HFF-Myc (cell line): ENCODE results near the gene PELI3.

Experiments used
- DNase-seq: peaks from one replicate; pipeline ENCODE4 v3.0.0-alpha.2; 2011; ENCODE audit warnings: low read depth; ENCODE audit errors: extremely low read depth
- H3K4me3 ChIP-seq: replicated peaks from 2 replicates; pipeline ENCODE4 v1.5.1; 2011; ENCODE audit warnings: low read depth, mild to moderate bottlenecking, control low read depth, low read length
- TF ChIP-seq, protein P1 (sequence below): IDR thresholded peaks from 2 replicates; pipeline ENCODE4 v1.5.1; 2012; ENCODE audit warnings: mild to moderate bottlenecking, low read depth, low read length, control low read depth; ENCODE audit errors: missing control alignments

The PELI3 gene, protein sequence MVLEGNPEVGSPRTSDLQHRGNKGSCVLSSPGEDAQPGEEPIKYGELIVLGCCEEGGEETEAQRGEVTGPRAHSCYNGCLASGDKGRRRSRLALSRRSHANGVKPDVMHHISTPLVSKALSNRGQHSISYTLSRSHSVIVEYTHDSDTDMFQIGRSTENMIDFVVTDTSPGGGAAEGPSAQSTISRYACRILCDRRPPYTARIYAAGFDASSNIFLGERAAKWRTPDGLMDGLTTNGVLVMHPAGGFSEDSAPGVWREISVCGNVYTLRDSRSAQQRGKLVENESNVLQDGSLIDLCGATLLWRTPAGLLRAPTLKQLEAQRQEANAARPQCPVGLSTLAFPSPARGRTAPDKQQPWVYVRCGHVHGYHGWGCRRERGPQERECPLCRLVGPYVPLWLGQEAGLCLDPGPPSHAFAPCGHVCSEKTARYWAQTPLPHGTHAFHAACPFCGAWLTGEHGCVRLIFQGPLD

DNA sequence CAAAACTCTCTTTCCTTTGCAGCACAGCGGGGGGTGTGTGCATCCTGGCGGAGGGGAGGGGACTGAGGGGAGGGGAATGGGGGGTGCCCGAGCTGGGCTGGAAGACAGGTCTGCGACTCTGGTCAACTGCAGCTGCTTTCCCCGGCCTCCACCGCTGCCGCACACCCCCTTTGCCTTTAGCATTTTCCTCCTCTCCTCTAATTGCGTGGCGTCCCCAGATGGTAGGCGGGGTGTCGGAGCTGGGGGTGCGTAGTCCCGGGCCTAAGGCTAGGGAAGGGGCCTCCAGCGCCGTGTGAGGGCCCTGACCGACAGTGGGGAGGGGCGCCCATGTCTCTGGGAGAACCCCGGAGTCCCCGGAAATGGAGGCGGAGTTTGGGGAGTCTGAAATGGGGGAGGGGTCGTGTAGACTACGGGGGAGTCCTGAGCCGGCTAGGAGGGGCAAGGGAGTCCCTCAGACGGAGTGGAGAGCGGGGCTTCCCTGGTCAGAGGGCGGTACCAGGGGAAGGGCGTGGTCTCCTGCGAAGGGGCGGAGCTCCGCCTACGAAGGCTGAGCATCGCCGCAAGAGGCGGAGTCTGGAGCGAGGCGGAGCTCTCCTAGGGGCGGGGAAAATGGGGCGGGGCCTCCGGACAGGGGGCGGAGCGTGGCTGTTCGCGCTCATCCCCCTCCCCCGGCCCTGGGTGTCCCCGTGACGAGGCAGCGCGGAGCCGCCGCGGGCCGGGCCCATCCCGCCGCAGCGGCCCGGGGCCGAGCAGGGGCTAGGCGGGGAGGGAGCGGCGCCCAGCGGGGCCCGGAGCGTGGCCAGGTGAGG is at the start of gene PELI3:
Gene PELI3, plus strand, starts transcription at position 681 of the 809 bp plus-strand sequence. CDS start 1,224 bp downstream, outside the sequence.
- peak; percentile 52 for DNase-seq
- TF ChIP-seq, protein P1, sequence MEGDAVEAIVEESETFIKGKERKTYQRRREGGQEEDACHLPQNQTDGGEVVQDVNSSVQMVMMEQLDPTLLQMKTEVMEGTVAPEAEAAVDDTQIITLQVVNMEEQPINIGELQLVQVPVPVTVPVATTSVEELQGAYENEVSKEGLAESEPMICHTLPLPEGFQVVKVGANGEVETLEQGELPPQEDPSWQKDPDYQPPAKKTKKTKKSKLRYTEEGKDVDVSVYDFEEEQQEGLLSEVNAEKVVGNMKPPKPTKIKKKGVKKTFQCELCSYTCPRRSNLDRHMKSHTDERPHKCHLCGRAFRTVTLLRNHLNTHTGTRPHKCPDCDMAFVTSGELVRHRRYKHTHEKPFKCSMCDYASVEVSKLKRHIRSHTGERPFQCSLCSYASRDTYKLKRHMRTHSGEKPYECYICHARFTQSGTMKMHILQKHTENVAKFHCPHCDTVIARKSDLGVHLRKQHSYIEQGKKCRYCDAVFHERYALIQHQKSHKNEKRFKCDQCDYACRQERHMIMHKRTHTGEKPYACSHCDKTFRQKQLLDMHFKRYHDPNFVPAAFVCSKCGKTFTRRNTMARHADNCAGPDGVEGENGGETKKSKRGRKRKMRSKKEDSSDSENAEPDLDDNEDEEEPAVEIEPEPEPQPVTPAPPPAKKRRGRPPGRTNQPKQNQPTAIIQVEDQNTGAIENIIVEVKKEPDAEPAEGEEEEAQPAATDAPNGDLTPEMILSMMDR, result no peak
- peak within 1 kb of the TSS; percentile 59 for H3K4me3 ChIP-seq

DNA sequence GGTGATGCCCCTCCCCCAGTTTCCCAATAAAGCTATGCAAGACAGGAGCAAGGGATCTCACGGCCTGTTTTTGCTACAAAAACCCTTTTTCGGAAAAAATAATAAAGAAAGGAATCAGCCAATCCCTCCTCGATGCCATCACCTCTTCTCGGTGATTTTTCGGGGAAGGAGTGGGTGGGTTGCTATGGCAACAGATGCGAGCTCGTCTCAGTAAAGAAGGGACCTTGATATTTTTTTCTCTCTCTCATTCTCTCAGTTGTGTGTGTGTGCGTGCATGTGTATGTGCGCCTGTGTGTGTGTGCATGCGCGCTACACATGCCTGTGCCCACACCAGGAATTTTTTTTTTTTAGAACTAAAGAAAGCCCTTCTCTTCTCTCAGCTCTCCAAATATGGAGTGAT is 49.7 kb upstream of the PELI3 start:
- no peak overlapping the region for H3K4me3 ChIP-seq

DNA sequence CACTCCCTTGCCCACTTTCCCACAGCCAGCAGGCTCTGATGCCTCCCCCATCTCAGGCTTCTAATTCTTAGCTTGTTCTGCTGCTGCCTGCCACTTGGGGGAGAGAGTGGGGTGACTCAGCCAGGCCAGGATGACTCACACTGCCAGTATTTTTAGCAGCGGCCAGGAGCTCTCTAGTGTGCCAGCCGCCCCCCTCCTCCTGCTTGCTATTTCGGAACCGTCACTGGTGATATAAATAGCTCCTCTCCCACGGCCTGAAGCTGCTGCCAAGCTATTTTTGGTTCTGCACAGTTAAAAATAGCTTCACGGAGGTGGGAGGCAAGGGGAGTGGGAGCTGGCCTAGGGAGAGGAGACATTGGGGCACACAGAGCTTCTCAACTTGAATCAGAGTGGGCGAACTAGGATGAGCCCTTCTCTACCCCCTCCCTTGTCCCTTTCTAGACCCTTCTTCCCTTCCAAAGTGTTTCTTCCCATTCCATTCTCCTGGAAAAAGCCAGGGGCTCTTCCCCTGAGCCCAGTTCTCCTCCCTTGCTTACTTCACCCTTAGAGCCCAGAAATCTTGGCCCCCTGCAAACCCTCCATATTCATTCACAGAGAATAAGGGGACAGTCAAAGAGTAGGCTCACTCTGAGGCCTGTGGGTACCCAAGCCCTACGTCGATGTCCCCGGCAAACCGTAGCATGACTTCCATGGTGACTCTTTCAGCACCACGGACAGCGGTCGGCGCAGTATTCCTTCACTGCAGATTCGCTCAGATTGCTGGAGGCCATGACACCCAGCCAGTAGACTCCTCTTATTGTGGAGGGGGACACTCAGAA is 48.3 kb upstream of the PELI3 start:
- TF ChIP-seq, protein P1, result peak; percentile 35
- no peak overlapping the region for H3K4me3 ChIP-seq
- DNase-seq, result peak; percentile 45

More for the DNA sequence above, 49.7 kb upstream of the PELI3 start:
- TF ChIP-seq, protein P1, result no peak
- DNase-seq, result no peak

DNA sequence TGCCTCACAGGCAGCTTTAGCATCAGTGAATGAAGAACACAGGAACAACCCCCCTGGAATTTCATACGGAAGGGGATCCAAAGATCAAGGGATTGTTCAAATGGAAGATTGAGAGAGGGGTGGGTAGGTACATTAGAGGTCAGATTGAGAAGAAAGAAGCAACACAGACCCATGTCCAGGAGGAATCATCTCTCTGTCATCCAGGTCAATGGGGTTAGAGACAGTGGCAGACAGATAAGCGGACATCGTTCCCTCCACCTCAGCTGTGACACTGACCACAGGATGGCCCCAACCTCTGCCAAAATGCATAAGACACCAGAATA is 47.8 kb upstream of the PELI3 start:
- H3K4me3 ChIP-seq, result no peak overlapping the region
- TF ChIP-seq, protein P1, result no peak

DNA sequence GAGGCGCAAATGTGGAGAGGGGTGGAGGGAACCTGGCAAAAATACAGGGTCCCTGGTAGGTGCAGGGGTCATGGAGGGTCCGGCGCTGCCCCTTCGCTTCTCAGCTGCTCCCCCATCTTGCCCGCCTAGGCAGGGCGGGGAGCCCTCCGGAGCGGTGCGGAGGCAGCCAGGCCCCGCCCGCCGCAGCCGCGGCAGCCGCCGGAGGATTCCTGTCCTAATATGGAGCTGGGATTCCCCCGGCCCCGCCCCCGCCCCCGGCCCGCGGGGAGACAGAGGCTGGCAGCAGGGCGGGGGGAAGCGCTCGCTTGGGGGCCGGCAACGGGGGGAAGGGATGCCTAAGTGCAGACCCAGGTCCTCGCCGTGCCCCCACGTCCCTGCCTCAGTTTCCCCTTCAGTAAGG is 46.9 kb upstream of the PELI3 start:
- TF ChIP-seq, protein P1, result no peak
- no peak for DNase-seq
- H3K4me3 ChIP-seq, result no peak overlapping the region

More for the DNA sequence above, 47.8 kb upstream of the PELI3 start:
- DNase-seq, result no peak
